Gastrocnemius medialis (tissue), 4 donors: ENCODE results near the gene KIF16B.

Experiments
- CTCF ChIP-seq, 5 experiments: fragments of 450-650 bp in 3 of 5; fragments of 200-600 bp in 2 of 5; sonication (generic) in 2 of 5; IDR thresholded peaks in 4 of 5; conservative IDR thresholded peaks in 1 of 5; 1 replicate in 4 of 5; 2 replicates in 1 of 5; pipeline ENCODE4 v1.5.1; 2016 to 2019; ENCODE audit warnings: antibody characterized with exemption in 5 of 5, mild to moderate bottlenecking in 3 of 5, moderate library complexity in 3 of 5
- POLR2A ChIP-seq, 2 donors: fragments of 450-650 bp; IDR thresholded peaks; one replicate each; pipeline ENCODE4 v1.6.1; 2017; ENCODE audit warnings: antibody characterized with exemption in 2 of 2, mild to moderate bottlenecking in 2 of 2, moderate library complexity in 2 of 2

GRCh38 chr20:16476032-16476431 is 97.2 kb downstream of the KIF16B start:
- TF ChIP-seq CTCF (IDR thresholded peaks at IDR 0.05 in 4 of 5, conservative IDR thresholded peaks at IDR 0.05 in 1 of 5) (peak; percentile 53 to 78 (median 63)), POLR2A (IDR thresholded peaks at IDR 0.05) (no peak)
